Measurements from ENCODE around the gene GALNT10. TPM values are rescaled to one million over a fixed set of nuclear protein-coding genes. Genes with fewer than 3 reads are reported as not detected.
A peak's percentile ranks its signal among the peaks of the same experiment; 100 is the strongest.

Gene GALNT10
- total RNA-seq, 1 experiment from 2014 or later = 22.9 TPM

- H3K4me1 Mint-ChIP-seq = peaks cover 39% of the 10 kb centered on the region
- CTCF ChIA-PET = interaction anchor here (0.6 to 1.5 kb wide), 3 partner anchors 23 to 166 kb away, joined by 3 to 4 read pairs (median 3); no protein-coding TSS in a partner anchor
- H3K27me3 Mint-ChIP-seq (ENCODE audit: low read depth) = no peaks in the 10 kb centered on the region
- DNase-seq (ENCODE audit: low spot score) (peak; percentile 53), ATAC-seq (peak; percentile 38; the same call in 1 of the 2 replicates)
- no peaks in the 10 kb centered on the region for H3K9me3 Mint-ChIP-seq
- H3K36me3 Mint-ChIP-seq = no peaks in the 10 kb centered on the region
- POLR2A ChIA-PET = no interaction called here
- no peak overlapping the region for H3K27ac Mint-ChIP-seq
- TF ChIP-seq TEAD4 (CRISPR knock-in tag; IDR thresholded peaks at IDR 0.05) = no peak
- TF ChIP-seq ZNF416 (CRISPR knock-in tag; IDR thresholded peaks at IDR 0.05) = no peak
- TF ChIP-seq E2F1 (CRISPR knock-in tag; IDR thresholded peaks at IDR 0.05) = no peak
- no peak for TF ChIP-seq ZNF138 (CRISPR knock-in tag; conservative IDR thresholded peaks at IDR 0.05)
- TF ChIP-seq MYBL2 (CRISPR knock-in tag; IDR thresholded peaks at IDR 0.05) = no peak
- no peak for TF ChIP-seq JUN (CRISPR knock-in tag; IDR thresholded peaks at IDR 0.05)
- no peak for TF ChIP-seq EMX1 (CRISPR knock-in tag; IDR thresholded peaks at IDR 0.05)
- TF ChIP-seq, protein P1, sequence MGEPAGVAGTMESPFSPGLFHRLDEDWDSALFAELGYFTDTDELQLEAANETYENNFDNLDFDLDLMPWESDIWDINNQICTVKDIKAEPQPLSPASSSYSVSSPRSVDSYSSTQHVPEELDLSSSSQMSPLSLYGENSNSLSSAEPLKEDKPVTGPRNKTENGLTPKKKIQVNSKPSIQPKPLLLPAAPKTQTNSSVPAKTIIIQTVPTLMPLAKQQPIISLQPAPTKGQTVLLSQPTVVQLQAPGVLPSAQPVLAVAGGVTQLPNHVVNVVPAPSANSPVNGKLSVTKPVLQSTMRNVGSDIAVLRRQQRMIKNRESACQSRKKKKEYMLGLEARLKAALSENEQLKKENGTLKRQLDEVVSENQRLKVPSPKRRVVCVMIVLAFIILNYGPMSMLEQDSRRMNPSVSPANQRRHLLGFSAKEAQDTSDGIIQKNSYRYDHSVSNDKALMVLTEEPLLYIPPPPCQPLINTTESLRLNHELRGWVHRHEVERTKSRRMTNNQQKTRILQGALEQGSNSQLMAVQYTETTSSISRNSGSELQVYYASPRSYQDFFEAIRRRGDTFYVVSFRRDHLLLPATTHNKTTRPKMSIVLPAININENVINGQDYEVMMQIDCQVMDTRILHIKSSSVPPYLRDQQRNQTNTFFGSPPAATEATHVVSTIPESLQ (CRISPR knock-in tag; IDR thresholded peaks at IDR 0.05) = no peak
- TF ChIP-seq KAT7 (CRISPR knock-in tag; IDR thresholded peaks at IDR 0.05; ENCODE audit: borderline replicate concordance) = no peak
- TF ChIP-seq ATF1 (CRISPR knock-in tag; IDR thresholded peaks at IDR 0.05) = no peak
- TF ChIP-seq ZNF219 (CRISPR knock-in tag; IDR thresholded peaks at IDR 0.05; ENCODE audit: borderline replicate concordance) = no peak
- no peak for TF ChIP-seq SP1 (CRISPR knock-in tag; conservative IDR thresholded peaks at IDR 0.05)
- no peak for TF ChIP-seq ETV6 (CRISPR knock-in tag; IDR thresholded peaks at IDR 0.05)
- TF ChIP-seq SMAD4 (CRISPR knock-in tag; IDR thresholded peaks at IDR 0.05) = no peak
- TF ChIP-seq, protein P2, sequence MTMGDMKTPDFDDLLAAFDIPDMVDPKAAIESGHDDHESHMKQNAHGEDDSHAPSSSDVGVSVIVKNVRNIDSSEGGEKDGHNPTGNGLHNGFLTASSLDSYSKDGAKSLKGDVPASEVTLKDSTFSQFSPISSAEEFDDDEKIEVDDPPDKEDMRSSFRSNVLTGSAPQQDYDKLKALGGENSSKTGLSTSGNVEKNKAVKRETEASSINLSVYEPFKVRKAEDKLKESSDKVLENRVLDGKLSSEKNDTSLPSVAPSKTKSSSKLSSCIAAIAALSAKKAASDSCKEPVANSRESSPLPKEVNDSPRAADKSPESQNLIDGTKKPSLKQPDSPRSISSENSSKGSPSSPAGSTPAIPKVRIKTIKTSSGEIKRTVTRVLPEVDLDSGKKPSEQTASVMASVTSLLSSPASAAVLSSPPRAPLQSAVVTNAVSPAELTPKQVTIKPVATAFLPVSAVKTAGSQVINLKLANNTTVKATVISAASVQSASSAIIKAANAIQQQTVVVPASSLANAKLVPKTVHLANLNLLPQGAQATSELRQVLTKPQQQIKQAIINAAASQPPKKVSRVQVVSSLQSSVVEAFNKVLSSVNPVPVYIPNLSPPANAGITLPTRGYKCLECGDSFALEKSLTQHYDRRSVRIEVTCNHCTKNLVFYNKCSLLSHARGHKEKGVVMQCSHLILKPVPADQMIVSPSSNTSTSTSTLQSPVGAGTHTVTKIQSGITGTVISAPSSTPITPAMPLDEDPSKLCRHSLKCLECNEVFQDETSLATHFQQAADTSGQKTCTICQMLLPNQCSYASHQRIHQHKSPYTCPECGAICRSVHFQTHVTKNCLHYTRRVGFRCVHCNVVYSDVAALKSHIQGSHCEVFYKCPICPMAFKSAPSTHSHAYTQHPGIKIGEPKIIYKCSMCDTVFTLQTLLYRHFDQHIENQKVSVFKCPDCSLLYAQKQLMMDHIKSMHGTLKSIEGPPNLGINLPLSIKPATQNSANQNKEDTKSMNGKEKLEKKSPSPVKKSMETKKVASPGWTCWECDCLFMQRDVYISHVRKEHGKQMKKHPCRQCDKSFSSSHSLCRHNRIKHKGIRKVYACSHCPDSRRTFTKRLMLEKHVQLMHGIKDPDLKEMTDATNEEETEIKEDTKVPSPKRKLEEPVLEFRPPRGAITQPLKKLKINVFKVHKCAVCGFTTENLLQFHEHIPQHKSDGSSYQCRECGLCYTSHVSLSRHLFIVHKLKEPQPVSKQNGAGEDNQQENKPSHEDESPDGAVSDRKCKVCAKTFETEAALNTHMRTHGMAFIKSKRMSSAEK (CRISPR knock-in tag; IDR thresholded peaks at IDR 0.05; ENCODE audit: borderline replicate concordance) = no peak
- H3K4me3 Mint-ChIP-seq = no peak overlapping the region
Observed at GRCh38 chr5:154238776-154239481, 48.4 kb downstream of the GALNT10 start.

- H3K9me3 Mint-ChIP-seq = peaks cover 6% of the 10 kb centered on the region; the same call in 1 of the 2 replicates
- no peaks in the 10 kb centered on the region; the same call in 1 of the 2 replicates for H3K27me3 Mint-ChIP-seq (ENCODE audit: low read depth)
- ChIA-PET CTCF (no interaction called here), POLR2A (no interaction called here)
- H3K36me3 Mint-ChIP-seq = no peaks in the 10 kb centered on the region
- ATAC-seq (no peak), DNase-seq (ENCODE audit: low spot score) (no peak)
- peaks cover 39% of the 10 kb centered on the region for H3K4me1 Mint-ChIP-seq
- no peak overlapping the region for H3K27ac Mint-ChIP-seq
- no peak overlapping the region for H3K4me3 Mint-ChIP-seq
- TF ChIP-seq NR3C1 (CRISPR knock-in tag; conservative IDR thresholded peaks at IDR 0.05; ENCODE audit: low read depth) (no peak), ZNF512 (CRISPR knock-in tag; IDR thresholded peaks at IDR 0.05; ENCODE audit: borderline replicate concordance) (no peak), ZNF219 (CRISPR knock-in tag; IDR thresholded peaks at IDR 0.05; ENCODE audit: borderline replicate concordance) (no peak), ATF1 (CRISPR knock-in tag; IDR thresholded peaks at IDR 0.05) (no peak), HMGXB4 (CRISPR knock-in tag; IDR thresholded peaks at IDR 0.05) (no peak)
- TF ChIP-seq, protein P3, sequence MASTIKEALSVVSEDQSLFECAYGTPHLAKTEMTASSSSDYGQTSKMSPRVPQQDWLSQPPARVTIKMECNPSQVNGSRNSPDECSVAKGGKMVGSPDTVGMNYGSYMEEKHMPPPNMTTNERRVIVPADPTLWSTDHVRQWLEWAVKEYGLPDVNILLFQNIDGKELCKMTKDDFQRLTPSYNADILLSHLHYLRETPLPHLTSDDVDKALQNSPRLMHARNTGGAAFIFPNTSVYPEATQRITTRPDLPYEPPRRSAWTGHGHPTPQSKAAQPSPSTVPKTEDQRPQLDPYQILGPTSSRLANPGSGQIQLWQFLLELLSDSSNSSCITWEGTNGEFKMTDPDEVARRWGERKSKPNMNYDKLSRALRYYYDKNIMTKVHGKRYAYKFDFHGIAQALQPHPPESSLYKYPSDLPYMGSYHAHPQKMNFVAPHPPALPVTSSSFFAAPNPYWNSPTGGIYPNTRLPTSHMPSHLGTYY (CRISPR knock-in tag; IDR thresholded peaks at IDR 0.05) = no peak
Observed at GRCh38 chr5:154240595-154240994, 50.1 kb downstream of the GALNT10 start.

Data from WTC11 (cell line).